H1 (cell line): ENCODE measurements around the gene SRR.

Experiments used
- BCL11A ChIP-seq, 2 experiments: IDR thresholded peaks; one replicate each; pipeline ENCODE4 v1.6.1; 2011; ENCODE audit warnings: low read depth in 2 of 2, low read length in 2 of 2, mild to moderate bottlenecking in 2 of 2
- EZH2 ChIP-seq: fragments of 200-600 bp; sonication (generic); IDR thresholded peaks from 2 replicates; pipeline ENCODE4 v1.7.1; 2012; ENCODE audit warnings: low read depth, mild to moderate bottlenecking, moderate library complexity, low read length, inconsistent platforms; ENCODE audit not compliant: severe bottlenecking
- GABPA ChIP-seq: IDR thresholded peaks from 2 replicates; pipeline ENCODE4 v1.6.1; 2011; ENCODE audit warnings: mild to moderate bottlenecking, low read length, moderate library complexity, borderline replicate concordance; ENCODE audit not compliant: insufficient read depth
- JUN ChIP-seq: IDR thresholded peaks from 2 replicates; pipeline ENCODE4 v1.6.1; 2011; ENCODE audit warnings: low read depth, mild to moderate bottlenecking, improper control_type of control experiment, low read length
- KDM1A ChIP-seq: fragments of 200-600, 300-600 bp; sonication (generic); IDR thresholded peaks from 2 replicates; pipeline ENCODE4 v1.7.1; 2016; ENCODE audit warnings: mild to moderate bottlenecking, low read length, borderline replicate concordance
- POLR2A ChIP-seq, 2 experiments: IDR thresholded peaks; 1 replicate in 1 of 2; 2 replicates in 1 of 2; pipeline ENCODE4 v1.6.1; 2011; ENCODE audit warnings: low read depth in 2 of 2, low read length in 2 of 2, mild to moderate bottlenecking in 2 of 2; ENCODE audit errors: control extremely low read depth in 1 of 2
- POLR2AphosphoS5 ChIP-seq: IDR thresholded peaks from 2 replicates; pipeline ENCODE4 v1.6.1; 2011; ENCODE audit warnings: low read depth, low read length
- POU5F1 ChIP-seq: IDR thresholded peaks from 2 replicates; pipeline ENCODE4 v1.6.1; 2011; ENCODE audit warnings: low read depth, mild to moderate bottlenecking, low read length, moderate library complexity
- RAD21 ChIP-seq, 2 experiments: IDR thresholded peaks in 1 of 2; conservative IDR thresholded peaks in 1 of 2; 2 replicates each; pipeline ENCODE4 v1.6.1; 2011; ENCODE audit warnings: low read depth in 2 of 2, low read length in 2 of 2, improper control_type of control experiment in 1 of 2, inconsistent platforms in 1 of 2, mild to moderate bottlenecking in 1 of 2, moderate library complexity in 1 of 2
- SP1 ChIP-seq: IDR thresholded peaks from 2 replicates; pipeline ENCODE4 v1.6.1; 2011; ENCODE audit warnings: low read depth, low read length
- TF ChIP-seq, protein P1 (sequence below), 3 experiments: IDR thresholded peaks; 1 replicate in 2 of 3; 2 replicates in 1 of 3; pipeline versions ENCODE4 v1.5.1 to v1.6.1; 2011; ENCODE audit warnings: low read length in 3 of 3, mild to moderate bottlenecking in 3 of 3, inconsistent platforms in 2 of 3, low read depth in 1 of 3, moderate library complexity in 1 of 3; ENCODE audit not compliant: insufficient read depth in 1 of 3; ENCODE audit errors: control extremely low read depth in 1 of 3

DNA sequence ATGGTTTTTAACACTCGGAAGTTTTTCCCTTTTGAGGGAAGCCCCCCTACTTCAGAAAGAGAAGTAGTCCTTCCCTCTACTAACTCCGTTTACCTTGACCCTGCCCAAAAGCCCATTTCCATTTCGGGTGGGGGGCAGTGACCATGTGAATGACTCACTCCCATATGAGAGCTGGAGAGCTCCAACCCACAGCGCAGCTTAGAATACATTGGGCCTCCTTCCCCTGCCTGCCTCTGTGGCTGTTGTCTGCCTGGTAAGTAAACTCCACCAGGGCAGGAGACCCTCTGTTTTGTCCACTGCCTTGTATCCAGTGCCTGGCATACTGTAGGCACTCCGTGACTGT lies 34.5 kb downstream of the SRR start:
- TF ChIP-seq EZH2: no peak
- TF ChIP-seq, protein P1, sequence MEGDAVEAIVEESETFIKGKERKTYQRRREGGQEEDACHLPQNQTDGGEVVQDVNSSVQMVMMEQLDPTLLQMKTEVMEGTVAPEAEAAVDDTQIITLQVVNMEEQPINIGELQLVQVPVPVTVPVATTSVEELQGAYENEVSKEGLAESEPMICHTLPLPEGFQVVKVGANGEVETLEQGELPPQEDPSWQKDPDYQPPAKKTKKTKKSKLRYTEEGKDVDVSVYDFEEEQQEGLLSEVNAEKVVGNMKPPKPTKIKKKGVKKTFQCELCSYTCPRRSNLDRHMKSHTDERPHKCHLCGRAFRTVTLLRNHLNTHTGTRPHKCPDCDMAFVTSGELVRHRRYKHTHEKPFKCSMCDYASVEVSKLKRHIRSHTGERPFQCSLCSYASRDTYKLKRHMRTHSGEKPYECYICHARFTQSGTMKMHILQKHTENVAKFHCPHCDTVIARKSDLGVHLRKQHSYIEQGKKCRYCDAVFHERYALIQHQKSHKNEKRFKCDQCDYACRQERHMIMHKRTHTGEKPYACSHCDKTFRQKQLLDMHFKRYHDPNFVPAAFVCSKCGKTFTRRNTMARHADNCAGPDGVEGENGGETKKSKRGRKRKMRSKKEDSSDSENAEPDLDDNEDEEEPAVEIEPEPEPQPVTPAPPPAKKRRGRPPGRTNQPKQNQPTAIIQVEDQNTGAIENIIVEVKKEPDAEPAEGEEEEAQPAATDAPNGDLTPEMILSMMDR (IDR thresholded peaks at IDR 0.05; ENCODE audit: control extremely low read depth in 1 of 3, insufficient read depth in 1 of 3, low read depth in 1 of 3, low read length in 3 of 3): no peak
- no peak for TF ChIP-seq POLR2A (IDR thresholded peaks at IDR 0.05; ENCODE audit: control extremely low read depth in 1 of 2, low read depth in 2 of 2, low read length in 2 of 2)
- no peak for TF ChIP-seq SP1
- no peak for TF ChIP-seq KDM1A
- TF ChIP-seq POLR2AphosphoS5: no peak
- no peak for TF ChIP-seq POU5F1
- no peak for TF ChIP-seq JUN
- TF ChIP-seq RAD21 (IDR thresholded peaks at IDR 0.05 in 1 of 2, conservative IDR thresholded peaks at IDR 0.05 in 1 of 2; ENCODE audit: low read depth in 2 of 2, low read length in 2 of 2): no peak
- TF ChIP-seq BCL11A (IDR thresholded peaks at IDR 0.05; ENCODE audit: low read depth in 2 of 2, low read length in 2 of 2): no peak
- no peak for TF ChIP-seq GABPA
